Measurements from ENCODE around the gene TRIP12.

The TRIP12 gene

DNA sequence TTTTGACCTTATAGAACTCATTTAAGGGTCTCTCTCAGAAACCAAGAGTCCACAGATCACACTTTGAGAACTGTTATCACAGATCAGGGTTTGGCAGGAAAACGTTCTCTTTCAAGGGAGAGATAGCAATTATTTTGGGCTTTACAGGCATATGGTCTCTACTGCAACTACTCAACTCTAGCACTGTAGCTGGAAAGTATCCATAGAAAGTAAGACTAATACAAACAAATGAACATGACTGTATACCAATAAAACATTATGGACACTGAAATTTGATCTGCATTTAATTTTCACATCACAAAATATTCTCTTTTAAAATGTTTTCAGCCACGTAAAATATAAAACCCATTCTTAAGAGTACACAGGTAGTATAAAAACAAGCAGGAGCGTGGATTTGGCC lies 100.5 kb downstream of the TRIP12 start:
- ChIA-PET POLR2A (no interaction called here), CTCF (interaction anchor here (1.4 kb wide), 1 partner anchor 15 kb away, joined by 3 read pairs; no protein-coding TSS in a partner anchor)
- Histone ChIP-seq H3K9me3 (ENCODE audit: control extremely low read depth in 1 of 5, control insufficient read depth in 4 of 5, insufficient read depth in 2 of 5, low read depth in 1 of 5, low read length in 4 of 5) (peaks cover 0 to 8% (median 4%) of the 10 kb centered on the region in 5 experiments), H3K4me1 (ENCODE audit: control extremely low read depth in 1 of 4, control insufficient read depth in 4 of 4, insufficient read depth in 4 of 4, low read length in 3 of 4) (no peaks in the 10 kb centered on the region), H3K27me3 (replicated peaks in 2 of 5; ENCODE audit: control insufficient read depth in 4 of 5, insufficient read depth in 5 of 5, low read length in 4 of 5) (no peaks in the 10 kb centered on the region), H3K36me3 (ENCODE audit: control insufficient read depth in 4 of 4, insufficient read depth in 4 of 4, low read length in 3 of 4) (peaks cover 13 to 55% (median 33%) of the 10 kb centered on the region in 4 experiments), H3K4me3 (ENCODE audit: control insufficient read depth in 1 of 7, extremely low read depth in 1 of 7, insufficient read depth in 4 of 7, low read depth in 2 of 7, low read length in 6 of 7) (no peak overlapping the region), H3K27ac (ENCODE audit: insufficient read depth in 1 of 2, low read depth in 1 of 2, low read length in 2 of 2, poor library complexity in 1 of 2, severe bottlenecking in 2 of 2) (no peak overlapping the region)
- WGBS (ENCODE audit: insufficient coverage) = 67% methylated on average over 1 of the region's 3 CpGs
- DNase-seq = no peak

DNA sequence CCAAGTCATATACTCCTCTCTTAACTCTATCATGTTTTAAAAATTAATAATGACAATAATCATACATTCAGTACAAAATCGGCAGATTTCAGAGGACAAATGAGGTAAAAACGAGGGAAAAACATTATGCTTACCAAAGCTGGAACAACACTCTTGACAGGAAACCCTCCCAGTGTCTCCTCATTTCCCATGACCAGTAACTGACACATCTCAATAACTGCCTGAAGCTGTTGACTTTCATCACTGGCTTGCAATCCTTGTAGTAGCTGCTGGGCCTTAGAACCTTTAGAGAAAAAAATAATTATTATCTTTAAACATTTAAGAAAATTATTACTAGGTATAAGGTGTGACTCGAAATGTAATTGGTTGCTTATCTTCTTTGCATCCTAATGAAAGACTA lies 103.6 kb downstream of the TRIP12 start:
- no peak overlapping the region for H3K27ac ChIP-seq (ENCODE audit: insufficient read depth in 1 of 2, low read depth in 1 of 2, low read length in 2 of 2, poor library complexity in 1 of 2, severe bottlenecking in 2 of 2)
- 67% methylated on average over 1 of the region's 3 CpGs for WGBS (ENCODE audit: insufficient coverage)
- no peak for DNase-seq
- H3K27me3 ChIP-seq (replicated peaks in 2 of 5; ENCODE audit: control insufficient read depth in 4 of 5, insufficient read depth in 5 of 5, low read length in 4 of 5) = no peaks in the 10 kb centered on the region
- peaks cover 9 to 50% (median 28%) of the 10 kb centered on the region in 4 experiments for H3K36me3 ChIP-seq (ENCODE audit: control insufficient read depth in 4 of 4, insufficient read depth in 4 of 4, low read length in 3 of 4)
- POLR2A ChIA-PET = no interaction called here
- no peaks in the 10 kb centered on the region for H3K4me1 ChIP-seq (ENCODE audit: control extremely low read depth in 1 of 4, control insufficient read depth in 4 of 4, insufficient read depth in 4 of 4, low read length in 3 of 4)
- no peak overlapping the region for H3K4me3 ChIP-seq (ENCODE audit: control insufficient read depth in 1 of 7, extremely low read depth in 1 of 7, insufficient read depth in 4 of 7, low read depth in 2 of 7, low read length in 6 of 7)
- H3K9me3 ChIP-seq (ENCODE audit: control extremely low read depth in 1 of 5, control insufficient read depth in 4 of 5, insufficient read depth in 2 of 5, low read depth in 1 of 5, low read length in 4 of 5) = no peaks in the 10 kb centered on the region
- CTCF ChIA-PET = interaction anchor here (0.8 to 1.5 kb wide), 2 partner anchors 11 to 71 kb away, joined by 3 read pairs; no protein-coding TSS in a partner anchor

DNA sequence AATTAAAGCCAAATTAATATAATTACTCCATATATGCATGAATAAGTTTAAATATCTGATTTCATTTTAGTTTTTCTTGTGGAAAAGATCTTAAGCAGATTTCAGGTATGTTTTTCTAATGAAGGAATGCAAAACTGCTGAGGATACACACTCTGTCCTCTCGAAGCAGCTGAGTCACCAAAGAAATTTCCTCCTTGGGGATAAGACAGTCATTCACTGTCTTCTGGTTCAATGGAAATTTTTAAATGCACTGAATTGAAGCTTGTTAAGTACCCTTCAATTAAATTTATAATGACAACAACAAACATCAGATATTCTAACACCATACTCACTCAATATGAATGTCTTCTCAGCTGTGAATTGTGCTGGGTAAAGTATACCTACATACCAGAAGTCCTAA lies 106.0 kb downstream of the TRIP12 start:
- peaks cover 14 to 58% (median 33%) of the 10 kb centered on the region in 4 experiments for H3K36me3 ChIP-seq (ENCODE audit: control insufficient read depth in 4 of 4, insufficient read depth in 4 of 4, low read length in 3 of 4)
- no peak overlapping the region for H3K4me3 ChIP-seq (ENCODE audit: control insufficient read depth in 1 of 7, extremely low read depth in 1 of 7, insufficient read depth in 4 of 7, low read depth in 2 of 7, low read length in 6 of 7)
- WGBS (ENCODE audit: insufficient coverage) = 100% methylated on average over 1 of the region's 1 CpG
- no peaks in the 10 kb centered on the region for H3K27me3 ChIP-seq (replicated peaks in 2 of 5; ENCODE audit: control insufficient read depth in 4 of 5, insufficient read depth in 5 of 5, low read length in 4 of 5)
- POLR2A ChIA-PET = no interaction called here
- CTCF ChIA-PET = interaction anchor here (0.9 to 2.4 kb wide), 4 partner anchors 11 to 95 kb away, joined by 3 to 6 read pairs (median 4); no protein-coding TSS in a partner anchor
- no peak overlapping the region for H3K27ac ChIP-seq (ENCODE audit: insufficient read depth in 1 of 2, low read depth in 1 of 2, low read length in 2 of 2, poor library complexity in 1 of 2, severe bottlenecking in 2 of 2)
- no peaks in the 10 kb centered on the region for H3K4me1 ChIP-seq (ENCODE audit: control extremely low read depth in 1 of 4, control insufficient read depth in 4 of 4, insufficient read depth in 4 of 4, low read length in 3 of 4)
- no peaks in the 10 kb centered on the region for H3K9me3 ChIP-seq (ENCODE audit: control extremely low read depth in 1 of 5, control insufficient read depth in 4 of 5, insufficient read depth in 2 of 5, low read depth in 1 of 5, low read length in 4 of 5)
- DNase-seq = no peak

DNA sequence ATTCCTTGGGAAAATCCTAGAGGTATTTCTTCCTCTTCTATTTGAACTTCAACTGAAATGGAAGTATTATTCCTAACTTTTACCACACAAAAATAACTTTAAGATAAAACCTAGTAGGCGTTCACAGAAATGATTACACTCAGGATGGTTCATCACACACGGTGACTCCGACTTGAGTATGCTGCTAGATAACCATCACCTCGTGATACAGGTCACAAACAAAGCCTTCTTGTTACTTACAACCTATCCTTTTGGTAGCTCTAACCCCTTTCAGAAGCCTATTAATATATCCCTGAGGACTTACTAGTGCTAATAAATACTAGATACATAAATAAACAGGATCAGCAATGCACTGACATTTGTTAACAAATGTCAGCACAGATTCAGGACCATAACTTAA lies 106.5 kb downstream of the TRIP12 start:
- WGBS (ENCODE audit: insufficient coverage) = 100% methylated on average over 3 of the region's 4 CpGs
- no peaks in the 10 kb centered on the region for H3K27me3 ChIP-seq (replicated peaks in 2 of 5; ENCODE audit: control insufficient read depth in 4 of 5, insufficient read depth in 5 of 5, low read length in 4 of 5)
- H3K4me3 ChIP-seq (ENCODE audit: control insufficient read depth in 1 of 7, extremely low read depth in 1 of 7, insufficient read depth in 4 of 7, low read depth in 2 of 7, low read length in 6 of 7) = no peak overlapping the region
- POLR2A ChIA-PET = no interaction called here
- H3K27ac ChIP-seq (ENCODE audit: insufficient read depth in 1 of 2, low read depth in 1 of 2, low read length in 2 of 2, poor library complexity in 1 of 2, severe bottlenecking in 2 of 2) = no peak overlapping the region
- CTCF ChIA-PET = interaction anchor here (0.8 to 2.4 kb wide), 6 partner anchors 10 to 95 kb away, joined by 3 to 6 read pairs (median 4); no protein-coding TSS in a partner anchor
- no peak for DNase-seq
- no peaks in the 10 kb centered on the region for H3K4me1 ChIP-seq (ENCODE audit: control extremely low read depth in 1 of 4, control insufficient read depth in 4 of 4, insufficient read depth in 4 of 4, low read length in 3 of 4)
- peaks cover 16 to 63% (median 38%) of the 10 kb centered on the region in 4 experiments for H3K36me3 ChIP-seq (ENCODE audit: control insufficient read depth in 4 of 4, insufficient read depth in 4 of 4, low read length in 3 of 4)
- H3K9me3 ChIP-seq (ENCODE audit: control extremely low read depth in 1 of 5, control insufficient read depth in 4 of 5, insufficient read depth in 2 of 5, low read depth in 1 of 5, low read length in 4 of 5) = no peaks in the 10 kb centered on the region

DNA sequence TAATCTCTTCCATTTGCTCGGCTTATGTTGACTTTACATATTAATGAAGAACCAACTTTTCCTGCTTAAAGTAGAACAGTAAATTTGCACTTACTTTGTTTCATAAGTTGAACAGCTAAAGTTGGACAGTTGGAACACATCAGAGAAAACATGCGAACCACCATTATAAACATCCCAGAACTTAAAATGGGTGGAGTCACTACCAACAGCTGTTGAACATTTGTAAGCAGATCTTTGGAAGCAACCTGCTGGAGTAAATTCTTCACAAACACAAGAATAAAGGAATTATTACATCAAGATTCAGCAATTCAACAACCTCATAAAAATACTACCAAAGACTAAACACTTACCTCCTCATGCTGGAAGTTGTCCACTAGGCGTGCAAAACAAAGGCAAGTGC lies 111.0 kb downstream of the TRIP12 start:
- ChIA-PET POLR2A (no interaction called here), CTCF (interaction anchor here (1.0 kb wide), 1 partner anchor 10 kb away, joined by 3 read pairs; no protein-coding TSS in a partner anchor)
- Histone ChIP-seq H3K36me3 (ENCODE audit: control insufficient read depth in 4 of 4, insufficient read depth in 4 of 4, low read length in 3 of 4) (peaks cover 31 to 80% (median 55%) of the 10 kb centered on the region in 4 experiments), H3K4me3 (ENCODE audit: control insufficient read depth in 1 of 7, extremely low read depth in 1 of 7, insufficient read depth in 4 of 7, low read depth in 2 of 7, low read length in 6 of 7) (no peak overlapping the region), H3K4me1 (ENCODE audit: control extremely low read depth in 1 of 4, control insufficient read depth in 4 of 4, insufficient read depth in 4 of 4, low read length in 3 of 4) (no peaks in the 10 kb centered on the region), H3K9me3 (ENCODE audit: control extremely low read depth in 1 of 5, control insufficient read depth in 4 of 5, insufficient read depth in 2 of 5, low read depth in 1 of 5, low read length in 4 of 5) (no peaks in the 10 kb centered on the region), H3K27ac (ENCODE audit: insufficient read depth in 1 of 2, low read depth in 1 of 2, low read length in 2 of 2, poor library complexity in 1 of 2, severe bottlenecking in 2 of 2) (no peak overlapping the region), H3K27me3 (replicated peaks in 2 of 5; ENCODE audit: control insufficient read depth in 4 of 5, insufficient read depth in 5 of 5, low read length in 4 of 5) (no peaks in the 10 kb centered on the region)
- DNase-seq = no peak
- 100% methylated on average over 1 of the region's 3 CpGs for WGBS (ENCODE audit: insufficient coverage)

DNA sequence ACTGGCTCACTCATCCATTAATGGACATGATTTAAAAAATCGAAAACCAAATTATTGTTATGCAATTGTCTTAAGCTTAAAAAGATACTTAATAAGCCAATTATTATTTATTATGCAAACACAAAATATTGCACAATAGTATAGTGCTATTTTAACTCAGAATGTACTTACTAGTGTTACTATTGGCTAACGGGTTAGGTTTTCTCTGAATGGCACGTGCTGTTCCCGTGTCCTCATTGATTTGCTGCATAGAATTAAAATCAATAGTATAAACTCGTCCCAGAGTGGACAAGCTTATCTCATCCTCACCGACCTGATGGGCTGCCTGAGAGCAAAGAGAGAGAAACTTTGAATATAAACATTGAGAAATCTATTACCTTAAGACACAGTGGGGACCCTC lies 116.2 kb downstream of the TRIP12 start:
- Histone ChIP-seq H3K27ac (ENCODE audit: insufficient read depth in 1 of 2, low read depth in 1 of 2, low read length in 2 of 2, poor library complexity in 1 of 2, severe bottlenecking in 2 of 2) (no peak overlapping the region), H3K36me3 (ENCODE audit: control insufficient read depth in 4 of 4, insufficient read depth in 4 of 4, low read length in 3 of 4) (peaks cover 32 to 79% (median 49%) of the 10 kb centered on the region in 4 experiments), H3K27me3 (replicated peaks in 2 of 5; ENCODE audit: control insufficient read depth in 4 of 5, insufficient read depth in 5 of 5, low read length in 4 of 5) (no peaks in the 10 kb centered on the region), H3K9me3 (ENCODE audit: control extremely low read depth in 1 of 5, control insufficient read depth in 4 of 5, insufficient read depth in 2 of 5, low read depth in 1 of 5, low read length in 4 of 5) (no peaks in the 10 kb centered on the region), H3K4me3 (ENCODE audit: control insufficient read depth in 1 of 7, extremely low read depth in 1 of 7, insufficient read depth in 4 of 7, low read depth in 2 of 7, low read length in 6 of 7) (no peak overlapping the region), H3K4me1 (ENCODE audit: control extremely low read depth in 1 of 4, control insufficient read depth in 4 of 4, insufficient read depth in 4 of 4, low read length in 3 of 4) (no peaks in the 10 kb centered on the region)
- ChIA-PET CTCF (interaction anchor here (1.0 to 1.6 kb wide), 2 partner anchors 10 to 24 kb away, joined by 3 to 6 read pairs; no protein-coding TSS in a partner anchor), POLR2A (no interaction called here)
- DNase-seq = no peak
- no CpG with 5 or more reads among the region's 6 CpGs for WGBS (ENCODE audit: insufficient coverage)

DNA sequence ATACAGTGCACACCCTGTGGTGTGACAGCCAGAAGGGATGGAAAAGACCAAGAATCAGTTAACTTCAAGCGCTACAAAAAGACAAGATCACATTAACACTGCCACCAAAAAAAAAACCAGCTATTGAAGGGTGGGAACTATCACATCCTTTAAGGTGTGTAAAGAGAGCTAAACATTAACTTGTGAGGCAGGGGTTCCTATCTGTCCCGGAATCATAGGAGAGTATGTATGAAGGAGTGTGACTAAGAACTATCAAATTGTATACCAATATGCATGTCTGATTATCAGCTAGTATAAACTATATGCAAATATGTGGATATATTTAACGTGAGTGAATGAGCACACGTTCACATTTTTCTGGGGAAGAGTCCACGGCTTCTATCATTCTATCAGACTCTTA lies 119.0 kb downstream of the TRIP12 start:
- H3K27me3 ChIP-seq (replicated peaks in 2 of 5; ENCODE audit: control insufficient read depth in 4 of 5, insufficient read depth in 5 of 5, low read length in 4 of 5) = no peaks in the 10 kb centered on the region
- H3K4me3 ChIP-seq (ENCODE audit: control insufficient read depth in 1 of 7, extremely low read depth in 1 of 7, insufficient read depth in 4 of 7, low read depth in 2 of 7, low read length in 6 of 7) = no peak overlapping the region
- peaks cover 24 to 74% (median 47%) of the 10 kb centered on the region in 4 experiments for H3K36me3 ChIP-seq (ENCODE audit: control insufficient read depth in 4 of 4, insufficient read depth in 4 of 4, low read length in 3 of 4)
- H3K27ac ChIP-seq (ENCODE audit: insufficient read depth in 1 of 2, low read depth in 1 of 2, low read length in 2 of 2, poor library complexity in 1 of 2, severe bottlenecking in 2 of 2) = no peak overlapping the region
- ChIA-PET CTCF (interaction anchor here (0.5 to 7.7 kb wide), 4 partner anchors 21 to 800 kb away, joined by 3 to 47 read pairs (median 20); no protein-coding TSS in a partner anchor), POLR2A (interaction anchor here (0.6 kb wide), 1 partner anchor 145 kb away, joined by 7 read pairs; no protein-coding TSS in a partner anchor)
- H3K9me3 ChIP-seq (ENCODE audit: control extremely low read depth in 1 of 5, control insufficient read depth in 4 of 5, insufficient read depth in 2 of 5, low read depth in 1 of 5, low read length in 4 of 5) = no peaks in the 10 kb centered on the region
- no CpG with 5 or more reads among the region's 5 CpGs for WGBS (ENCODE audit: insufficient coverage)
- no peaks in the 10 kb centered on the region for H3K4me1 ChIP-seq (ENCODE audit: control extremely low read depth in 1 of 4, control insufficient read depth in 4 of 4, insufficient read depth in 4 of 4, low read length in 3 of 4)
- no peak for DNase-seq

Measured in common myeloid progenitor, CD34-positive (primary cell).